GM19043 (cell line): ENCODE measurements around the gene DAPK2.

Source experiments
- ATAC-seq: cut with Tn5 transposase; IDR thresholded peaks from one replicate; pipeline ENCODE4 v1.9.1; 2021; ENCODE audit warnings: low read depth; ENCODE audit not compliant: unreplicated experiment

The DAPK2 gene

DNA sequence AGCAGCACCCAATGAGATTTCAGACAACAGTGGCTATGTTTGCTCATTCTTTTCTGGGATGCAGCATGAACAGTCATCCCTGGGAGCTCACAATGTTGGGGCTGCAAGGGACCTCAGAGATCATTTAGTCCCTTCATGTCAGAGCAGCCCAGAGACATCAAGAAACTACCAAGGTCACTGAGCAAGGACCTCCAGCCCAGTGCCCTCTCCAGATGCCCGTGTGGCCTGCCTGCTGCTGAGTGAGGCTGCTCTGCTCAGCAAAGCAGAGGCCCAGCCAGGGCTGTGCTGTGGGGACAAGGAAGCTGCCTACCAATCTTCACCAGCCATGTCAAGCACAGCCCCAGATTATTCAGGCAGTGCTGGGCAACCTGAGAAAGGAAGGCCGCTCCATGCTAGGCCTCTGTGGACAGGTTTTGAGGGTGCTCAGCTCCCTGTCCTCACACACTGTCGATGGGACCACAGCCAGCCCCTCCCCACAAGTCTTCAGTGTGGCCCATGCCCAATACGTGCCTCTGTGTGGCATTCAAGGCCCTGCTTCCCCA is 99.7 kb downstream of the DAPK2 start:
- no peak for ATAC-seq

- no peak for ATAC-seq
Measured at GRCh38 chr15:63945838-63946298, 100.4 kb downstream of the DAPK2 start.

- no peak for ATAC-seq
Measured at GRCh38 chr15:63945007-63945788, 101.1 kb downstream of the DAPK2 start.

- no peak for ATAC-seq
Measured at GRCh38 chr15:63944681-63944955, 101.7 kb downstream of the DAPK2 start.

DNA sequence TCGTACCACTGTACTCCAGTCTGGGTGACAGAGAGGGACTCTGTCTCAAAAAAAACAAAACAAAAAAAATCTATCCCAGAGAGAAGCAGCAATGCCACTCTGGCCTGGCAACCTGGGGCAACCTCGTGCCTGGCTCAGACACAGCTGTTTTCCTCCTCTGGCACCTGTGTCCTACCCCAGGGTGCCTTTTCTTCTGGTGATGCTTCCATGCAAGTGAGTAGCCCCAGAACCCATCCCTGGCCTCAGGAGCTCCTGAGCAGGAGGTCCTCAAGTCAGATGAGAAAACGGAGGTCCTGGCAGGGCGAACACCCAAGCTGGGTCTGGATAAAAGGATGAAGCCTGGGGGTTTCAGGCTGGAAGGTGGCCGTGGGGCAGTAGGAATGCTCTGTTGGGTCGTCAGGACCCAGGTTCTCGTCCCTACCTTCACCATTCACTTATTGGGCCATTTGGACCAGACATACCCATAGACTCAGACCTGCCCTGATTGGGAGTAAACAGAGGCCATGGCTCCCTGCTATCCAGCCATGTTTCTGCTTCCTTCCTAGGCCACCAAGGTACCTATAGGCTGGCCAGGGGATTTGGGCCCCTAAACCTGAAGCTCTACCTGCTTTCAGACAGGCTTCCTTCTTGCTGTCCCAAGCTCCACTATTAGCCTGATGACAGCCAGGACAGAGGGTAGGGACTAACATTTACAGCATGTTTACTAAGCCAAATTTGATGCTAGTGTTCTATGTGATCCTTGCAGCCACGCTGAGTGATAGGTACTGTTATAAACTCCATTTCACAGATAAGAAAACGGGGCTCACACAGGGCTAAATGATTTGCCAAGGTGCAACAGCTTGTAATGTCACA is 102.2 kb downstream of the DAPK2 start:
- ATAC-seq: no peak

GRCh38 chr15:63942486-63943365 is 103.6 kb downstream of the DAPK2 start:
- ATAC-seq: no peak

- ATAC-seq: no peak
Measured at GRCh38 chr15:63941698-63942465, 104.4 kb downstream of the DAPK2 start.

- no peak for ATAC-seq
Measured at GRCh38 chr15:63940966-63941620, 105.2 kb downstream of the DAPK2 start.

DNA sequence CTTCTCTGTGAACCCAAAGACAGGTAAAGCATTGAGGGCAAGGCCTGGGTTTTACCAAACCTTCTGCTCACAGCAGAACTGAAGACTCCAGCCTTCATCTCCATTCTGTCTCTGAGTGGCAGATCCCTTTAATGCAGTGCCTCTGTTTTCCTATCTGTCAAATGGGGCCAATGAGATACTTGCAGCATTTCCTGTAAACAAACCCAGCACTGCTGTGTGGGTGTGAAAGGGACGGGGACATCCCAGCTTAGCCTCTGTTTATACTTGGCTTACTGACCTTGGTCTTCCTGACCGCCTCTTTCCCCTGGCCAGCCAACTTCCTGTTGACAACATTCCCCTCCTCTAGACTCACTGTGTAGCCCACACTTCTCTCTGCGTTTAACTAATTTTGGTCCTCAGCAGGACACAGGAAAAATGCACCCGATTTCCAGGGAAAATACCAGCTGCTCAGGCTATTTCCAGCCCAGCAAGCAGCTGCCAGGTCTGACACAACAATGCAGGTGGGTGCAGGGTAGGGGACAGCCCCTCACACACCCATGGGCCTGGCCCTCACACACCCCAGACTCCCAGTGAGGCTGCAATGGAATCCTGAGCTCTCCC is 106.7 kb downstream of the DAPK2 start:
- ATAC-seq: no peak

- no peak for ATAC-seq
Measured at GRCh38 chr15:63938486-63939061, 107.7 kb downstream of the DAPK2 start.

GRCh38 chr15:63933522-63933921 is 112.8 kb downstream of the DAPK2 start:
- ATAC-seq: no peak

GRCh38 chr15:63931556-63931955 is 114.7 kb downstream of the DAPK2 start:
- no peak for ATAC-seq

DNA sequence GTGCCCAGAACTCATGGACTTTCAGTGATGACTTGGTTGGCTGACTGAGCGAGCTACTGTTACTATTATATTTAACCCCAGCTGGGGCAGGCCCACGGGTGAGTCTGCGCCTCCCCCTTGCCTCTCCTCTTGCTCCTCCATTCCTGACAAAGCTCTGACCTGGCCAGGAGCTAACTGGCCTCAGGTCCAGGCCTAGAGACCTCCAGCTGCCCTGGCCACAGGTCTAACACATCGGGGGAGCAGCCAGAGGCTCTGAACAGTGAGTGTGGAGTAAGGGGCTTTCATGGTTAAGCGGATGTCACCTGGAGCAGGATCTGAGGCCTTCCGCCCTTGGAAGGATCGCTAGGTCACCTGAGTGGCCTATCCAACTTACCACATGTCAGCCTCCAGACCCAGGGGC is 116.3 kb downstream of the DAPK2 start:
- ATAC-seq: no peak

DNA sequence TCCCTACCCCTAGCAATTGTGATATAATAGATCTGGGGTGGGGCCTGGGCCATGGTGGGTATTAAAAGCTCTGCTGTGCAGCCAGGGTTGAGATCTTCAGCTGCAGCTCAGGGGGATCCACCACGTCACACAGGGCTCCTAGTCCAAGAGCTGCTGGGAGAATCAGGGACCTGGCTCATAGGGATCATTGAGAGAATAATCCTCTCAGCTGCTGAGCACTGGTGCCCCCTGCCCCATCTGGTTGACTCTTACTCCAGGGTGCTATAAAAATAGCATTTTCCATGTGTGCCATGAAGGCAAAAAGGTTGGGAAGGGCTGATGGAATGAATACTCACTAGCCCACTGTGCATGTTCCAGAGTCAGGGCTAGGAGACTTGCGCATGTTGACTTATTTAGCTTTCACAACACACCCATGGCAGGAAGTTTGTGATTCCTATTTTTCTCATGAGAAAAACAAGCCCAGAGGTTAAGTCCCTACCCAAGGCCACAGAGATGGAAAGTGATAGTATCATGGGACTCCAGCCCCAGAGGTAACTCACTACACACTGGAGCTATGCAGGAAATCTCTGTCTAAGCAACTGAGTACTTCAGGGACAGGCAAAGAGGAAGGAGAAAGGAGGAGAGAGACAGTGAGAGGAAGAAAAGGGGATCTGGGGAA is 118.0 kb downstream of the DAPK2 start:
- ATAC-seq: no peak

DNA sequence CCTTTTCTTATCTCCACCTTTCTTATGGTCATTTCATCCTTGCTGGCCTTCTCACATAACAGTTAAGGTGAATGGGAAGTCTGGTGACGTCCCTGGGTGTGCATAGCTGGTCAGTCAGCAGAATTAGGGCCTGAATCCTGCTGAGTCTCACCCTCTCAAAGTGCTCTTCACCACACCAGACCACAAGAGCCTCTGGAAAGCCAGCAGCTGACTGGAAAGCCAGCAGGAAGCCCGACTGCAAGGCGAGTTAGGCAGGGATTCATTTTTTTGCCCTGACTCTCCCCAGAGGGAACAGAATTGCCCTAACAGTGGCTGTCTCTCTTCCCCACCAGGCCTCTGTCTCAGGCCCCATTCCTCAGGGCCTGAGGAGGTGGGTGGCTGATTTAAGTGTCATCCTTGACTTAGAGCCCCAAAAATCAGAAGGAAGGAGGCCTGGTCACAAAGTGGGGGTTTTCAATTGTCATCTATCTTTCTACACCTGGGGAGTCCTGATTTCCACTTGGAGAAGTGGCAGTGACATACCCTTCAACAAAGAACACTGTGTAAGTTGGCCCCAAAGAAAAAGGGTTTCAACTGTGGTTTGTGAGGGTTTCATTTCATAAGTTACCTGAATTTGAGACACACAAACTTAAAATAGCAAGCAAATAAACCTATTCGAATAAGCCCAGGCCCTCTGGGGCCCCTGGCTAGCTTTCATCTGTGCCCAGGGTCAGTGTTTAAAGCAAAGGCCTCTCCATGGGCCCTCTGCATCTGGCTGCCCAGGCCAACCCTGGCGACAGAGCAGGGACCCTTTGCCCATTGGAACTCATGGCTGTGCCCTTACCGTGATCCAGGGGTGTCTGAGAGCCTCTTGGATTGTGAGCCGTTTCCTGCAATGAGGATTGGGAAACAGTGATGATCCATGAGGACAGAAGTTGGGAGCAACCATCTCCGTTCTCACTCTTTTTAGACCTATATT is 122.0 kb downstream of the DAPK2 start:
- no peak for ATAC-seq

GRCh38 chr15:63922916-63923315 is 123.4 kb downstream of the DAPK2 start:
- no peak for ATAC-seq

- ATAC-seq: no peak
Measured at GRCh38 chr15:63922261-63922904, 123.9 kb downstream of the DAPK2 start.
